HG03457 (cell line): ENCODE data around the gene FBXL14.

ENCODE experiments used
- ATAC-seq: cut with Tn5 transposase; IDR thresholded peaks from one replicate; pipeline ENCODE4 v1.9.1; 2021; ENCODE audit warnings: moderate number of reproducible peaks; ENCODE audit not compliant: unreplicated experiment

Gene FBXL14

GRCh38 chr12:1517734-1518525 lies 76.5 kb downstream of the FBXL14 start:
- ATAC-seq: no peak

- ATAC-seq: no peak
Observed at GRCh38 chr12:1517007-1517406, 77.4 kb downstream of the FBXL14 start.
